Mesothelial cell of epicardium (in vitro differentiated cells): Measurements from ENCODE around the gene ZNF831. TPM values are rescaled to one million over a fixed set of nuclear protein-coding genes. Genes with fewer than 3 reads are reported as not detected.

Experiments
- DNase-seq, 2 experiments: peaks; one replicate each; pipeline ENCODE4 v3.0.0; 2021; ENCODE audit warnings: low spot score in 2 of 2; ENCODE audit not compliant: unreplicated experiment in 2 of 2
- H3K27ac Mint-ChIP-seq: 2 replicates; pipeline ENCODE4 v1.8.0; 2021; ENCODE audit warnings: mixed read lengths
- H3K27me3 Mint-ChIP-seq: 2 replicates; pipeline ENCODE4 v1.8.0; 2021; ENCODE audit warnings: low read depth, mixed read lengths
- H3K36me3 Mint-ChIP-seq: 2 replicates; pipeline ENCODE4 v1.8.0; 2021; ENCODE audit warnings: mixed read lengths
- H3K4me1 Mint-ChIP-seq: 2 replicates; pipeline ENCODE4 v1.8.0; 2021; ENCODE audit warnings: mixed read lengths
- H3K4me3 Mint-ChIP-seq: 2 replicates; pipeline ENCODE4 v1.8.0; 2021; ENCODE audit warnings: mild to moderate bottlenecking, moderate library complexity, mixed read lengths
- H3K9me3 Mint-ChIP-seq: 2 replicates; pipeline ENCODE4 v1.8.0; 2021; ENCODE audit warnings: mixed read lengths
- total RNA-seq: library from RNA; stranded (reverse); gene quantifications from 3 replicates; pipeline ENCODE4 v1.2.1, GENCODE V29; 2021
- TF ChIP-seq, protein P1 (sequence below): fragments of 200-600 bp; sonication (generic); IDR thresholded peaks from one replicate; pipeline ENCODE4 v1.5.0; 2021; ENCODE audit warnings: antibody characterized with exemption; ENCODE audit not compliant: unreplicated experiment

ZNF831 gene
- total RNA-seq, 1 donor from 2014 or later = 0.02 TPM

DNA sequence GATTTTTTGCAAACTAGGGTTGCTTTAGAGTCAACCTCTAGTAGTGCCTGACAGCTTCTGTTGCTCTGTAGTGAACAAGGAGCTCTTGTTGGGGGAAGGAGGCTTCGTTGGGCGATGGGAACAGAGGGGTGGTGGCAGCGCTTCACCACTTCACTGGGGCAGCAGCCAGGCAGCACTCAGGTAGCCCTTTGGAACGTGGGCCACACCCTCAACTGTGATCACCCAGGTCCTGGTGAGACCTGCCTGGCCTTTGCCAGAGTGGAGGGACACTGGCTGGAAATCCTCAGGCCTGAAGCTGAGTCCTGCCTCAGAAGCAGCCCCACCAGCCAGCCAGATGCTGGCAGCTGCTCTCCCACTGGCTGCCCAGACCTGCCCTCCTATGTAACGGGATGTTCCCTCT, 126.4 kb downstream of the ZNF831 start:
- Mint-ChIP-seq H3K4me1 (peaks cover 13% of the 10 kb centered on the region), H3K4me3 (no peak overlapping the region), H3K27me3 (peaks cover 72% of the 10 kb centered on the region), H3K9me3 (no peaks in the 10 kb centered on the region), H3K27ac (no peak overlapping the region), H3K36me3 (no peaks in the 10 kb centered on the region)
- no peak for DNase-seq
- TF ChIP-seq, protein P1, sequence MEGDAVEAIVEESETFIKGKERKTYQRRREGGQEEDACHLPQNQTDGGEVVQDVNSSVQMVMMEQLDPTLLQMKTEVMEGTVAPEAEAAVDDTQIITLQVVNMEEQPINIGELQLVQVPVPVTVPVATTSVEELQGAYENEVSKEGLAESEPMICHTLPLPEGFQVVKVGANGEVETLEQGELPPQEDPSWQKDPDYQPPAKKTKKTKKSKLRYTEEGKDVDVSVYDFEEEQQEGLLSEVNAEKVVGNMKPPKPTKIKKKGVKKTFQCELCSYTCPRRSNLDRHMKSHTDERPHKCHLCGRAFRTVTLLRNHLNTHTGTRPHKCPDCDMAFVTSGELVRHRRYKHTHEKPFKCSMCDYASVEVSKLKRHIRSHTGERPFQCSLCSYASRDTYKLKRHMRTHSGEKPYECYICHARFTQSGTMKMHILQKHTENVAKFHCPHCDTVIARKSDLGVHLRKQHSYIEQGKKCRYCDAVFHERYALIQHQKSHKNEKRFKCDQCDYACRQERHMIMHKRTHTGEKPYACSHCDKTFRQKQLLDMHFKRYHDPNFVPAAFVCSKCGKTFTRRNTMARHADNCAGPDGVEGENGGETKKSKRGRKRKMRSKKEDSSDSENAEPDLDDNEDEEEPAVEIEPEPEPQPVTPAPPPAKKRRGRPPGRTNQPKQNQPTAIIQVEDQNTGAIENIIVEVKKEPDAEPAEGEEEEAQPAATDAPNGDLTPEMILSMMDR = no peak

DNA sequence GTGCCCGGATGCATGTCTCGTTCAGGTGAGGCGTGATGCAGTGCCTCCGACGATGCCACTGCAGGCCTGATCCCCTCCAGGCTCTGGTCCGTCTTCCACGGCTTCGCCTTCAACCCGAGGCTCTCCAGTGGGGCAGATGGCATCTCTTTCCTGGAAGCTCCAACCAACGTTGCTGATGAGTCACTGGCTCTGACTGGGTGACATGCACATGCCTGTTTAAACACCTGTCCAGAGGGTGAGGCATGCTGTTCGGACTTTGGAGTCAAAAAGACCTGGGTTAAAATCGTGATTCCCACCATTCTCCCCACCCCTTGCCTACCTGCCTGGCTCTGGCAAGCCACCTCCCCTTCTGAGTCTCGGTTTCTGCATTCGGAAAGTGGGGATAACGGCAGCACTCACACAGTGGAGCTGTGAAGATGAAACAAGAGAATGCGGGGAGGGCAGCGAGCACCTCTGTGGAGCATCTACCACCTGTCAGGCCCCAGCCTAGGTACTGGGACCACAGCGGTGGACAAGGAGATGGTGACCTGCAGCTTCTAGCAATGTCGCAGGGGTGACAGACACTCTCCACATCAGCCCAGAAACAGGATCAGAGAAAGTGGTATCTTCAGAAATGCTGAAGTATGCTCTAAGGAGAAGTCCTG, 128.2 kb downstream of the ZNF831 start:
- no peak for DNase-seq
- H3K4me3 Mint-ChIP-seq = no peak overlapping the region

DNA sequence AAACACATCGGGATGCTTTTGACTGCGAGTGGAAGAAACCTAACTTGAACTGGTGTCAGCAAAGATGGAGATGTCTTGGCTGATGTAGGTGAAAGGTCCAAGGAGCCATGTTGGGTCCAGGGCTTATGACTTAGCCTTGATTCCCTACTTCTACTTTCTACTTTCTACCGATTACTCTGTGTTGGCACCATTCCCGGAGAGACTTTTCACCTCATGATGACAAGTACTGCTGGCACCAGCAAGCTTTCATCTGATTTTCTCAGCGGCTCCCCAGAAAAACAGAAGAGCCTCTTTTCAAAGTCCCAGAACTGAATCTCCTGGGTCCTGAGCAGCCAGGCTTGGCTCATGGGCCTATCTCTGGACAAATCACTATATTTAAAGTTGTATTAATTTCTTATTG, 131.9 kb downstream of the ZNF831 start:
- no peak overlapping the region for H3K27ac Mint-ChIP-seq
- no peaks in the 10 kb centered on the region for H3K9me3 Mint-ChIP-seq
- peaks cover 90% of the 10 kb centered on the region for H3K27me3 Mint-ChIP-seq
- no peaks in the 10 kb centered on the region for H3K36me3 Mint-ChIP-seq
- TF ChIP-seq, protein P1 = no peak
- no peak overlapping the region for H3K4me3 Mint-ChIP-seq
- no peak for DNase-seq
- peaks cover 28% of the 10 kb centered on the region for H3K4me1 Mint-ChIP-seq

More for the DNA sequence above, 128.2 kb downstream of the ZNF831 start:
- peaks cover 23% of the 10 kb centered on the region for H3K4me1 Mint-ChIP-seq
- H3K27ac Mint-ChIP-seq = no peak overlapping the region
- H3K27me3 Mint-ChIP-seq = peaks cover 84% of the 10 kb centered on the region
- no peaks in the 10 kb centered on the region for H3K36me3 Mint-ChIP-seq
- H3K9me3 Mint-ChIP-seq = no peaks in the 10 kb centered on the region
- TF ChIP-seq, protein P1 = no peak

DNA sequence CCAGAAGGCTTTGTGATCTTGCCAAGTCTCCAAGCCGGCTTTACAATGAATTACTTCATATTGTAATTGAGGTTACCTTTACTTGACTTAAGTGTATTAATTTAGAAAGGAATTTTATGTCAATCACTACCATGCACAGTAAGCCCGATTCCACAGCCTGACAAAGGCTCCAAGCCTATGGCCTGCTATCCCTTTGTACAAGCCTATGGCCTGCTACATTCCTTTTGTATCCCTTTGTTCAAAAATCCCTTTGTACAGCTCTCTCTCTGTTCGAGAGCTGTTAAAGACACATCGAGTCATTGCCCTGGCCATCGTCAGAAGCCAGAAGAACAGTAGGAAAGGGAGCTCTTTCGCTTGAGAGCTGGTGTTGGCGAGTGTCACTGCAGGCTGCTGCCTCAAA, 134.1 kb downstream of the ZNF831 start:
- H3K4me1 Mint-ChIP-seq = peaks cover 30% of the 10 kb centered on the region
- TF ChIP-seq, protein P1 = no peak
- H3K9me3 Mint-ChIP-seq = no peaks in the 10 kb centered on the region
- H3K27ac Mint-ChIP-seq = no peak overlapping the region
- DNase-seq = no peak
- peaks cover 92% of the 10 kb centered on the region for H3K27me3 Mint-ChIP-seq
- H3K36me3 Mint-ChIP-seq = no peaks in the 10 kb centered on the region
- no peak overlapping the region for H3K4me3 Mint-ChIP-seq

DNA sequence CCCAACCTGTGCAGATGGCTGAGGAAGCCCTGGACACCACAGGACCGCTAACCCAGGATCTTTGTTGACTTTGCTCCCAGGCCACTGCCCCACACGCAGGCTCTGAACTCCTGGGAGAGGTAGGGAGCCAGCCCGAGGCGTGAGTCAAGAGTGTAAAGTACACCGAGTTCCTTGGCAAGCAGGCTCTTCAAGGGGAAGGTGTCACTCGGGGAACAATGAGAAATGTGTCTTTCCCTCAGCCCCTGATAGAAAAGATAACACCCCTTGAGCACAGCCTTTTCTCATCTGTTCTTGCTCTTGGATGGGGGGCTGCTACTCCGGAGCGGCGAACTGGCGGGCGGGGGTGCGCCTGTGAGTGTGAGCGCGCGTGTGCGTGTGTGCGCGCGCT, 136.3 kb downstream of the ZNF831 start:
- Mint-ChIP-seq H3K36me3 (no peaks in the 10 kb centered on the region), H3K27ac (no peak overlapping the region), H3K9me3 (no peaks in the 10 kb centered on the region), H3K4me1 (peaks cover 17% of the 10 kb centered on the region), H3K27me3 (peaks cover 96% of the 10 kb centered on the region), H3K4me3 (peak overlapping the region; percentile 55)
- TF ChIP-seq, protein P1 = no peak
- DNase-seq = no peak
